Right atrium auricular region (tissue), 2 donors: Measurements from ENCODE around the gene GCG. TPM values are rescaled to one million over a fixed set of nuclear protein-coding genes. Genes with fewer than 3 reads are reported as not detected.

Source experiments
- DNase-seq: peaks from one replicate; pipeline ENCODE4 v3.0.0-alpha.2; 2019; ENCODE audit warnings: low spot score
- H3K27ac ChIP-seq, 2 donors: fragments of 200-600 bp; sonication (generic); 1 replicate in 1 of 2; 2 replicates in 1 of 2; pipeline ENCODE4 v1.5.1; 2016 to 2019
- H3K27me3 ChIP-seq, 2 donors: fragments of 200-600 bp; sonication (generic); one replicate each; pipeline versions ENCODE4 v1.5.1 to v1.6.0; 2017 to 2019
- H3K36me3 ChIP-seq: fragments of 200-600 bp; sonication (generic); one replicate; pipeline ENCODE4 v1.5.1; 2016
- H3K4me1 ChIP-seq, 2 donors: fragments of 200-600 bp; sonication (generic); one replicate each; pipeline versions ENCODE4 v1.5.1 to v1.6.0; 2017 to 2019
- H3K4me3 ChIP-seq, 2 donors: fragments of 200-600 bp; sonication (generic); 1 replicate in 1 of 2; 2 replicates in 1 of 2; pipeline ENCODE4 v1.5.1; 2017 to 2019; ENCODE audit warnings: mild to moderate bottlenecking in 1 of 2, moderate library complexity in 1 of 2
- H3K9me3 ChIP-seq, 2 donors: fragments of 200-600 bp; sonication (generic); one replicate each; pipeline ENCODE4 v1.5.1; 2019
- total RNA-seq, 2 donors: library from RNA; depleted of rRNA; stranded (reverse); fragments of >200 nt; gene quantifications; one replicate each; pipeline ENCODE4 v1.1.0, GENCODE V29; 2016
- TF ChIP-seq, protein P1 (sequence below), 2 donors: fragments of 200-600 bp; sonication (generic); IDR thresholded peaks; one replicate each; pipeline ENCODE4 v1.5.1; 2019; ENCODE audit warnings: antibody characterized with exemption in 2 of 2

GCG gene
- total RNA-seq, 2 donors from 2014 or later: not detected

DNA sequence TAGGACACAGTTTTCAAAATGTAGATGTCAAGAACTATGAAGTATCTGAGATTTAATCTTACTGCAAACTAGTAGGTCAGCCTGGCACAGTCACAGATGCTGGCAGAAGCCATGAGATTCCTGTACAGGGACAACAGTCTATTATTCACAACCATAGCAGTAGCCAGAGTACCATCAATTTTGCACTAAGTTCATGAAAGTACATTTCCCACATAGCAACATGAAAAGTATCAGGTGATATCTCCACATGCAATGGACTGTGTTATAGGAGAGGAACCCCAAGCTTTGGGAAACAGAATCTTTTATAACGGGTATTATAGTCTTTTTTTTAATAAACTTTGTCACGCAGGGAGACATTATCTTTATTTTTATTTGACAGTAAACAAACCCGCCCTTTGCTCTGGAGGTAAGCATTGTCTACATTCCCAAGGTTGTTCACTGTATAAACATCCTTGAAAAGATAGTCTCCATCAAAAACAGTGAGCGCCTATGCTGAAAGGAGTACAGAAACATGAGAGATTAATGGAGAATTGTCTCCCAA is 44.6 kb downstream of the GCG start:
- no peaks in the 10 kb centered on the region for H3K36me3 ChIP-seq
- peaks cover 0 to 8% of the 10 kb centered on the region in 2 donors for H3K4me1 ChIP-seq
- peak overlapping the region in 1 of 2 donors; percentile 20 for H3K27ac ChIP-seq
- TF ChIP-seq, protein P1, sequence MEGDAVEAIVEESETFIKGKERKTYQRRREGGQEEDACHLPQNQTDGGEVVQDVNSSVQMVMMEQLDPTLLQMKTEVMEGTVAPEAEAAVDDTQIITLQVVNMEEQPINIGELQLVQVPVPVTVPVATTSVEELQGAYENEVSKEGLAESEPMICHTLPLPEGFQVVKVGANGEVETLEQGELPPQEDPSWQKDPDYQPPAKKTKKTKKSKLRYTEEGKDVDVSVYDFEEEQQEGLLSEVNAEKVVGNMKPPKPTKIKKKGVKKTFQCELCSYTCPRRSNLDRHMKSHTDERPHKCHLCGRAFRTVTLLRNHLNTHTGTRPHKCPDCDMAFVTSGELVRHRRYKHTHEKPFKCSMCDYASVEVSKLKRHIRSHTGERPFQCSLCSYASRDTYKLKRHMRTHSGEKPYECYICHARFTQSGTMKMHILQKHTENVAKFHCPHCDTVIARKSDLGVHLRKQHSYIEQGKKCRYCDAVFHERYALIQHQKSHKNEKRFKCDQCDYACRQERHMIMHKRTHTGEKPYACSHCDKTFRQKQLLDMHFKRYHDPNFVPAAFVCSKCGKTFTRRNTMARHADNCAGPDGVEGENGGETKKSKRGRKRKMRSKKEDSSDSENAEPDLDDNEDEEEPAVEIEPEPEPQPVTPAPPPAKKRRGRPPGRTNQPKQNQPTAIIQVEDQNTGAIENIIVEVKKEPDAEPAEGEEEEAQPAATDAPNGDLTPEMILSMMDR (IDR thresholded peaks at IDR 0.05): no peak
- no peaks in the 10 kb centered on the region for H3K27me3 ChIP-seq
- no peak overlapping the region for H3K4me3 ChIP-seq
- DNase-seq: no peak
- no peaks in the 10 kb centered on the region for H3K9me3 ChIP-seq

DNA sequence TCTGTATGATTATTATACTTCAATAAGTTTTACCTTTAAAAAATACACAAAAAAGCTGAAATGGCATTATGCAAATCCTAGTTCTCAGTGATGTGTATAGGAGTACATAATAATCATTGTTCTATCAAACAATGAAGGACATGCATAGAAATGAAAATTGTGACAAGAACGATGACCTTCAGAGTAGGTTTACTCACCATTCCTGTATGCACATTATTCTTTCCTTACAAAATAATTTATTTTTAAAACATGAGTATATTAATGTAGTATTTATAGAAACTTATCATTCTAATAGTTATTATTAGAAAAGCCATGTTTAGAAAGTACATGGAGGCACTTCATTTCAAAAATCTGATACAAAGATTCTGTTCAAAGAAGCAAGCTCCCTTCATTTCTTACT is 45.3 kb downstream of the GCG start:
- Histone ChIP-seq H3K27me3 (no peaks in the 10 kb centered on the region), H3K27ac (peak overlapping the region in 1 of 2 donors; percentile 57), H3K36me3 (no peaks in the 10 kb centered on the region), H3K4me3 (no peak overlapping the region), H3K9me3 (no peaks in the 10 kb centered on the region), H3K4me1 (peaks cover 0 to 8% of the 10 kb centered on the region in 2 donors)
- no peak for DNase-seq
- TF ChIP-seq, protein P1 (IDR thresholded peaks at IDR 0.05): no peak

DNA sequence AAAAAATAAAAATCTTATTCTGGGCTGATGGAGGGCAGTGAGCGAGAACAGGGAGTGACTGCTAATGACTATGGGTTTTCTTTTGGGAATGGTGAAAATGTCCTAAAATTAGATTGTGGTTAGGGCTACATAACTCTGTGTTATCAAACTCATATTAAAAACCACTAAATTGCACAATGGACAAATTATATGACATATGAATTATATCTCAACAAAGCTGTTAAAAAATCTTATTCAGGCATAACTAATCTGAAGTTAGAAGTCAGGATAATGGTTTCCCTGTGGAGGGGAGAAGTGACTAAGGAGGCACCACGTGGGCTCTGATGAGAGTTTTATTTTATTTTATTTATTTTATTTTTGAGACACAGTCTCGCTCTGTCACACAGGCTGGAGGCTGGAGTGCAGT is 45.9 kb downstream of the GCG start:
- Histone ChIP-seq H3K27me3 (no peaks in the 10 kb centered on the region), H3K27ac (peak overlapping the region in 1 of 2 donors; percentile 57), H3K9me3 (no peaks in the 10 kb centered on the region), H3K4me3 (no peak overlapping the region), H3K4me1 (peaks cover 0 to 8% of the 10 kb centered on the region in 2 donors), H3K36me3 (no peaks in the 10 kb centered on the region)
- DNase-seq: no peak
- TF ChIP-seq, protein P1 (IDR thresholded peaks at IDR 0.05): no peak

DNA sequence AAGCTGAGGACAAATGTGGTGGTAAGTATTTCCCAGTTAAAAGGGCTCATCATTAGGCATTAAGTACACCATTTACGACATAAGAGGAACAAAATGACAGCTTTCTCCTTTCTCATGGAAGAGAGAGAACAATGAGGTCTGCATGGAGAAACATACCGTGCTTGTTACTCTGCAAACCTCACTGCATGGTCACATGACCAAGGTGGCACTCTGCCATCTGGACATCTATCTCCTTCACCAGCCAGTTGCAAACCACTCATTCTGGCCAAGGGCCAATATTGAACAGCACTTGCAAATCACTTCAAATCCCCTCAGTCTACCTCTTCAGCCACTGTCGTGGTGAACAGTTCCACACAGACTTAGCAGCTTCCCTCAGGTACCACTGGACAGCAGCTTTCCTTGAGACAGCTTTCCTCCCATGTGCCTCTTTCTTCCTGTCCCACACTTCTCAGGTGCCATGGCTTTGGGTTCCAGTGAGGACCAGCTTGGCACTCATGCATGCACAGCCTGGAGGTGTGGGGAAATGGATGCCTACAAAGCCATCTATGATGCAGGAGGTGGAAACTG is 48.5 kb downstream of the GCG start:
- H3K36me3 ChIP-seq: no peaks in the 10 kb centered on the region
- TF ChIP-seq, protein P1 (IDR thresholded peaks at IDR 0.05): no peak
- H3K4me1 ChIP-seq: peaks cover 0 to 8% of the 10 kb centered on the region in 2 donors
- no peak for DNase-seq
- no peaks in the 10 kb centered on the region for H3K27me3 ChIP-seq
- no peak overlapping the region for H3K27ac ChIP-seq
- H3K9me3 ChIP-seq: no peaks in the 10 kb centered on the region
- no peak overlapping the region for H3K4me3 ChIP-seq

DNA sequence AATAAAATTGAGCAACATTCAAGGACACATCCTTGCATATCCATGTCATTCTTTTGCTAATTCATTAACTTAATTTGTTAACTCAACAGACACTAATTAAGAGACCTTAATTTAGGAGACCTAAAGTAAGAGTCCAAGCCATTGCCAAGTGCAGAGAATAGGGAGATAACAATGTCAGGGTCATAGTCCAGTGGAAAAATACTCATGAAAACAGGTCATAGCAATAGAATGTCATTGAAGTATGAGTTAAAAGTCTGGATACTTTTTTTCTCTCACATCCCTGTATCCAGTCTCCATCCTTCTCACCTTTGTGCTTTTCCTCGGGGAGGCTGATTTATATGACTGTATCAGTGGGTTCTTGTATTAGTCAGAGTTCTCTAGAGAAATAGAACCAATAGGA is 51.5 kb downstream of the GCG start:
- TF ChIP-seq, protein P1 (IDR thresholded peaks at IDR 0.05): no peak
- H3K36me3 ChIP-seq: no peaks in the 10 kb centered on the region
- H3K27me3 ChIP-seq: no peaks in the 10 kb centered on the region
- no peak overlapping the region for H3K4me3 ChIP-seq
- H3K9me3 ChIP-seq: no peaks in the 10 kb centered on the region
- H3K4me1 ChIP-seq: no peaks in the 10 kb centered on the region
- H3K27ac ChIP-seq: no peak overlapping the region
- no peak for DNase-seq

DNA sequence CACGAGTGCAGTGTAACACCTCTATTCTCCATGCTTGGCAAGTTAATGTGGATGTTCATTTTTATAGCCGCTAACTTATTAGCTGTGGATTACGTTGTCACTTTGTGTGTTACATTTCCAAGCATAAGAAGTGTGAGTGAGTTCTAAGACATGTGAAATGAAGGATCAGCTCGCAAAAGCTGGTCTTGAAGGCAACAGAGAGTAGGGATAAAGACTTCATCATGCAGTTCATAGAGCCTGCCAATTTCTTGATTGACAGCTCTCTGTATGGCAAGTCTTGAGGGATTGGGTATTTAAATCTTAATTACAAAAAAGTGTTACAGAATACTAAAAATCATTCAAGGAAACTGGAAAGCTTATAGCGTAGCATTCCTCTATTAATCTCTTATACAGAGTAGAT is 52.2 kb downstream of the GCG start:
- TF ChIP-seq, protein P1 (IDR thresholded peaks at IDR 0.05): no peak
- Histone ChIP-seq H3K9me3 (no peaks in the 10 kb centered on the region), H3K27me3 (no peaks in the 10 kb centered on the region), H3K27ac (no peak overlapping the region), H3K36me3 (no peaks in the 10 kb centered on the region), H3K4me1 (no peaks in the 10 kb centered on the region), H3K4me3 (no peak overlapping the region)
- no peak for DNase-seq
